ENCODE data around the gene IPO7. TPM values are rescaled to one million over a fixed set of nuclear protein-coding genes. Genes with fewer than 3 reads are reported as not detected.
A peak's percentile ranks its signal among the peaks of the same experiment; 100 is the strongest.

Gene IPO7
- total RNA-seq, 1 experiment from 2014 or later: 145 TPM

- Mint-ChIP-seq H3K4me1 (ENCODE audit: insufficient read depth, unreplicated experiment) (peaks cover 10% of the 10 kb centered on the region), H3K9me3 (ENCODE audit: unreplicated experiment) (no peaks in the 10 kb centered on the region), H3K36me3 (ENCODE audit: insufficient read depth, unreplicated experiment) (peaks cover 19% of the 10 kb centered on the region), H3K27me3 (ENCODE audit: insufficient read depth, unreplicated experiment) (no peaks in the 10 kb centered on the region), H3K27ac (ENCODE audit: low read depth, unreplicated experiment) (peak overlapping the region; percentile 98), H3K4me3 (ENCODE audit: unreplicated experiment) (peak overlapping the region; percentile 88)
- BruUV-seq (replicated peaks): TSS peak; percentile 85
- intact Hi-C loops (cut with micrococcal nuclease): loop anchor here (2.0 to 5.0 kb wide), 2 partner anchors 115 to 848 kb away; partner anchors contain the start of gene ADM
- TF ChIP-seq CTCF (IDR thresholded peaks at IDR 0.05; ENCODE audit: unreplicated experiment): no peak
- CTCF ChIA-PET: interaction anchor here (0.6 to 3.2 kb wide), 8 partner anchors 10 to 321 kb away, joined by 3 to 17 read pairs (median 3); no protein-coding TSS in a partner anchor
- peak; percentile 45 for DNase-seq (ENCODE audit: unreplicated experiment)
- POLR2A ChIA-PET: interaction anchor here (0.6 to 4.8 kb wide), 49 partner anchors 10 to 1618 kb away, joined by 3 to 190 read pairs (median 6); partner anchors contain the start of genes IPO7, RPL27A, TMEM41B and TMEM9B
Observed at GRCh38 chr11:9459667-9460321, 75.3 kb downstream of the IPO7 start.

- H3K9me3 Mint-ChIP-seq (ENCODE audit: unreplicated experiment): no peaks in the 10 kb centered on the region
- H3K4me1 Mint-ChIP-seq (ENCODE audit: insufficient read depth, unreplicated experiment): peaks cover 10% of the 10 kb centered on the region
- intact Hi-C loops (cut with micrococcal nuclease): loop anchor here (1.0 to 5.0 kb wide), 4 partner anchors 109 to 847 kb away; partner anchors contain the start of gene ADM
- ChIA-PET POLR2A (interaction anchor here (0.6 to 4.8 kb wide), 75 partner anchors 9 to 1619 kb away, joined by 3 to 190 read pairs (median 5); partner anchors contain the start of genes IPO7, RPL27A, TMEM41B and TMEM9B), CTCF (interaction anchor here (0.6 to 3.2 kb wide), 8 partner anchors 11 to 443 kb away, joined by 3 to 17 read pairs (median 3); no protein-coding TSS in a partner anchor)
- DNase-seq (ENCODE audit: unreplicated experiment): peak; percentile 100
- BruUV-seq (replicated peaks): no TSS peak
- H3K27ac Mint-ChIP-seq (ENCODE audit: low read depth, unreplicated experiment): peak within 1 kb of the TSS; percentile 98
- peak within 1 kb of the TSS; percentile 88 for H3K4me3 Mint-ChIP-seq (ENCODE audit: unreplicated experiment)
- no peak for TF ChIP-seq CTCF (IDR thresholded peaks at IDR 0.05; ENCODE audit: unreplicated experiment)
- H3K36me3 Mint-ChIP-seq (ENCODE audit: insufficient read depth, unreplicated experiment): peaks cover 19% of the 10 kb centered on the region
- no peaks in the 10 kb centered on the region for H3K27me3 Mint-ChIP-seq (ENCODE audit: insufficient read depth, unreplicated experiment)
Observed at GRCh38 chr11:9460322-9461062, 76.0 kb downstream of the IPO7 start, which contains the start of gene ZNF143. ZNF143 (plus strand) TSS chr11:9461012; CDS start chr11:9471309, 10,297 bp downstream.

- no peaks in the 10 kb centered on the region for H3K27me3 Mint-ChIP-seq (ENCODE audit: insufficient read depth, unreplicated experiment)
- BruUV-seq (replicated peaks): no TSS peak
- TF ChIP-seq CTCF (IDR thresholded peaks at IDR 0.05; ENCODE audit: unreplicated experiment): no peak
- POLR2A ChIA-PET: interaction anchor here (0.6 to 4.8 kb wide), 73 partner anchors 9 to 1347 kb away, joined by 3 to 190 read pairs (median 5); partner anchors contain the start of genes EIF4G2, IPO7, RPL27A and TMEM41B
- peaks cover 10% of the 10 kb centered on the region for H3K4me1 Mint-ChIP-seq (ENCODE audit: insufficient read depth, unreplicated experiment)
- peaks cover 19% of the 10 kb centered on the region for H3K36me3 Mint-ChIP-seq (ENCODE audit: insufficient read depth, unreplicated experiment)
- DNase-seq (ENCODE audit: unreplicated experiment): peak; percentile 92
- CTCF ChIA-PET: interaction anchor here (0.6 to 3.2 kb wide), 6 partner anchors 13 to 444 kb away, joined by 3 to 17 read pairs (median 4); no protein-coding TSS in a partner anchor
- intact Hi-C loops (cut with micrococcal nuclease): loop anchor here (1.0 to 5.0 kb wide), 4 partner anchors 108 to 846 kb away; partner anchors contain the start of gene ADM
- H3K9me3 Mint-ChIP-seq (ENCODE audit: unreplicated experiment): no peaks in the 10 kb centered on the region
- H3K4me3 Mint-ChIP-seq (ENCODE audit: unreplicated experiment): peak overlapping the region; percentile 88
- peak overlapping the region; percentile 98 for H3K27ac Mint-ChIP-seq (ENCODE audit: low read depth, unreplicated experiment)
Observed at GRCh38 chr11:9461063-9461759, 76.8 kb downstream of the IPO7 start.

All from MCF 10A (cell line).